ENCODE results near the gene PERM1. TPM values are rescaled to one million over a fixed set of nuclear protein-coding genes. Genes with fewer than 3 reads are reported as not detected.

PERM1 gene
- total and polyA plus RNA-seq, 2 of the 8 experiments (the other 6 are each of a cell fraction or from before 2014, with no cell fraction given) = not detected

DNA sequence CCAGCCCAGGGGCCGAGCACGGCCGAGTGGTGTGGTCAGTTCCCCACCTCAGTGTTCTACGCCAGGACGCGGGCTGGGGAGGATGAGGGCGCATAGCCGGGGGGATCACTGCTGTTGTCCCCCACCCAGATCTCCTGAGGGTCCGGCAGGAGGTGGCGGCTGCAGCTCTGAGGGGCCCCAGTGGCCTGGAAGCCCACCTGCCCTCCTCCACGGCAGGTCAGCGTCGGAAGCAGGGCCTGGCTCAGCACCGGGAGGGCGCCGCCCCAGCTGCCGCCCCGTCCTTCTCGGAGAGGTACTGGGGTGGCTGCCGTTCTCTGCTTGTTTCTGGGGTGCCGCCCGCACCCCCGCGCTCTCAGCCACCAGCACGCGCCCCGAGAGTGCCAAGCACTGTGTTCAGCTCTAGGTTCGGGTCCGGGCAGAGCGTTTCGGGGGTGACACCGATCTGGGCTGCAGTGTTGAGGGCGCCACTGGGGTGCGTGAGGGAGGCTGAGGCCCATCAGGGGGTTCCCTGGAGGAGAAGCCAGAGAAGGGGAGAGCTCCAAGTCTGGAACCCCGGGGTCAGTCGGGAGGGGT, 40.8 kb downstream of the PERM1 start:
- H3K36me3 ChIP-seq (ENCODE audit: control insufficient read depth in 2 of 4, insufficient read depth in 4 of 4, low read length in 3 of 4) = peaks cover 0 to 13% (median 5%) of the 10 kb centered on the region in 4 experiments; a peak in 4 of 8 replicates
- DNase-seq (ENCODE audit: low read depth in 1 of 2, low spot score in 2 of 2) (no peak), FAIRE-seq (no peak)
- no peak overlapping the region for H3K56ac ChIP-seq (replicated peaks; ENCODE audit: insufficient read length, low read depth, low read length)
- no peaks in the 10 kb centered on the region for H3K79me1 ChIP-seq (ENCODE audit: low read depth, low read length)
- H3K4ac ChIP-seq (replicated peaks; ENCODE audit: insufficient read length, low read depth, low read length) = no peak overlapping the region
- no peak overlapping the region for H2AK5ac ChIP-seq (ENCODE audit: low read depth, low read length)
- H3K27me3 ChIP-seq (replicated peaks in 1 of 4; ENCODE audit: control insufficient read depth in 3 of 4, extremely low read depth in 1 of 4, insufficient read depth in 3 of 4, low read length in 3 of 4) = peaks cover 64 to 73% (median 71%) of the 10 kb centered on the region in 4 experiments
- peak overlapping the region; percentile 57; the same call in 1 of the 2 replicates for H4K8ac ChIP-seq (ENCODE audit: extremely low read depth, insufficient read depth, low read length)
- H3K9ac ChIP-seq (replicated peaks in 1 of 4; ENCODE audit: extremely low read depth in 1 of 4, low read depth in 3 of 4, low read length in 3 of 4) = no peak overlapping the region
- H3K9me3 ChIP-seq (ENCODE audit: insufficient read depth in 2 of 2, low read depth in 1 of 2, low read length in 1 of 2) = no peaks in the 10 kb centered on the region
- ChIA-PET POLR2A (ENCODE audit: partially characterized antibody) (interaction anchor here (0.7 to 9.5 kb wide), 15 partner anchors 9 to 118 kb away, joined by 3 to 65 read pairs (median 5); partner anchors contain the start of genes NOC2L and SAMD11), CTCF (ENCODE audit: partially characterized antibody) (interaction anchor here (1.1 to 5.3 kb wide), 7 partner anchors 10 to 218 kb away, joined by 3 to 45 read pairs (median 4); partner anchors contain the start of gene NOC2L)
- peak overlapping the region in 3 of 4 experiments; percentile 6 to 59 (median 19); a peak in 7 of 8 replicates for H3K4me3 ChIP-seq (ENCODE audit: extremely low read depth in 1 of 4, insufficient read depth in 2 of 4, low read depth in 3 of 4, low read length in 4 of 4)
- 15% methylated on average over 18 of the region's 36 CpGs; no CpG with 5 or more reads in 1 of the 2 experiments for WGBS, 2 experiments (ENCODE audit: extremely low coverage in 1 of 2, insufficient coverage in 1 of 2, insufficient read length in 1 of 2, insufficient replicate concordance in 2 of 2, low coverage in 1 of 2, low lambda C conversion rate in 2 of 2, missing lambda C conversion rate in 1 of 2)
- H2BK12ac ChIP-seq (ENCODE audit: low read depth, low read length) = 0 out of 2 replicates have a peak overlapping the region, but pooled peaks have one; percentile 23
- H3K23me2 ChIP-seq (ENCODE audit: low read depth, low read length) = peaks cover 7% of the 10 kb centered on the region; the same call in 1 of the 2 replicates
- no peak overlapping the region for H2BK15ac ChIP-seq (ENCODE audit: low read length)
- no peaks in the 10 kb centered on the region for H3K79me2 ChIP-seq (ENCODE audit: control insufficient read depth in 1 of 2, insufficient read depth in 2 of 2, low read length in 2 of 2)
- H3K4me1 ChIP-seq (replicated peaks in 1 of 4; ENCODE audit: control insufficient read depth in 3 of 4, insufficient read depth in 4 of 4, low read length in 3 of 4) = peaks cover 3 to 38% (median 23%) of the 10 kb centered on the region in 4 experiments
- H4K91ac ChIP-seq (replicated peaks; ENCODE audit: insufficient read length, low read length) = no peak overlapping the region
- H3K18ac ChIP-seq (ENCODE audit: extremely low read depth, low read length) = no peak overlapping the region
- H3K4me2 ChIP-seq (ENCODE audit: insufficient read depth in 1 of 2, low read depth in 2 of 2, low read length in 2 of 2) = peak overlapping the region; percentile 71 to 83
- H2BK120ac ChIP-seq (replicated peaks; ENCODE audit: low read depth, low read length) = no peak overlapping the region
- H4K20me1 ChIP-seq (replicated peaks in 1 of 2; ENCODE audit: control insufficient read depth in 1 of 2, insufficient read depth in 2 of 2, low read length in 2 of 2) = peaks cover 14 to 36% of the 10 kb centered on the region in 2 experiments
- no peak overlapping the region for H3K27ac ChIP-seq (ENCODE audit: low read depth, low read length)
- H2AFZ ChIP-seq (ENCODE audit: low read length) = no peak overlapping the region
- H3K14ac ChIP-seq (ENCODE audit: insufficient read length) = no peak overlapping the region
- H2BK20ac ChIP-seq (ENCODE audit: low read length) = no peak overlapping the region
- no peak overlapping the region for H2BK5ac ChIP-seq (ENCODE audit: low read depth, low read length)
- no peak overlapping the region for H4K5ac ChIP-seq (ENCODE audit: insufficient read length, low read depth, low read length)
- H3K23ac ChIP-seq (ENCODE audit: insufficient read length) = no peak overlapping the region
- TF ChIP-seq CTBP2 (IDR thresholded peaks at IDR 0.05; ENCODE audit: borderline replicate concordance, insufficient read depth, insufficient read length, low read length) (no peak), KDM1A (IDR thresholded peaks at IDR 0.05; ENCODE audit: borderline replicate concordance, low read length) (no peak), RFX5 (IDR thresholded peaks at IDR 0.05; ENCODE audit: borderline replicate concordance, low read depth, low read length) (no peak), EZH2 (IDR thresholded peaks at IDR 0.05; ENCODE audit: low read depth, low read length, severe bottlenecking) (peak; percentile 92), BACH1 (IDR thresholded peaks at IDR 0.05; ENCODE audit: low read length) (no peak), SRF (IDR thresholded peaks at IDR 0.05; ENCODE audit: low read depth, low read length) (no peak), RAD21 (IDR thresholded peaks at IDR 0.05 in 1 of 2, conservative IDR thresholded peaks at IDR 0.05 in 1 of 2; ENCODE audit: low read depth in 2 of 2, low read length in 2 of 2) (no peak), RNF2 (IDR thresholded peaks at IDR 0.05; ENCODE audit: borderline replicate concordance, low read depth, low read length, missing control alignments, poor library complexity, severe bottlenecking) (peak; percentile 41), SUZ12 (IDR thresholded peaks at IDR 0.05; ENCODE audit: low read length) (peak; percentile 75; the same call in 1 of the 2 replicates), GTF2F1 (IDR thresholded peaks at IDR 0.05; ENCODE audit: borderline replicate concordance, low read depth, low read length) (no peak), JUN (IDR thresholded peaks at IDR 0.05; ENCODE audit: low read depth, low read length) (no peak)
